Cortex of kidney (tissue), 1 donor: ENCODE data around the gene BRCA2.

ENCODE experiments used
- DNase-seq: peaks from one replicate; lab custom pipeline; 2025; lab: John Stamatoyannopoulos, UW

Gene BRCA2

DNA sequence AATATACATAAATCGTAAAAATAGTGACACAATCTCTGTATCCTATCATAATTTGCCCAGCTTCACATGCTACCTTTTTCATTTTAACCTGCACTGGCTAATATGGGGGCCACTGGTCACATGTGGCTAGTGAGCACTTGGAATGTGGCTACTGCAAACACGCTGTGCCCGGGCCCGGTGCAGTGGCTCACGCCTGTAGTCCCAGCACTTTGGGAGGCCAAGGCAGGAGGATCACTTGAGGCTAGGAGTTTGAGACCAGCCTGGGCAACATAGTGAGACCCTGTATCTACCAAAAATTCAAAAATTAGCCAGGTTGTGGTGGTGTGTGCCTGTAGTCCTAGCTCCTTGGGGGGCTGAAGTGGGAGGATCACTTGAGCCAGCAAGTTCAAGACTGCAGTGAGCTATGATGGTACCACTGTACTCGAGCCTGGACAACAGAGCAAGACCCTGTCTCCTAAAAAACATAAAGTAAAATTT is 114.2 kb downstream of the BRCA2 start:
- no peak for DNase-seq

DNA sequence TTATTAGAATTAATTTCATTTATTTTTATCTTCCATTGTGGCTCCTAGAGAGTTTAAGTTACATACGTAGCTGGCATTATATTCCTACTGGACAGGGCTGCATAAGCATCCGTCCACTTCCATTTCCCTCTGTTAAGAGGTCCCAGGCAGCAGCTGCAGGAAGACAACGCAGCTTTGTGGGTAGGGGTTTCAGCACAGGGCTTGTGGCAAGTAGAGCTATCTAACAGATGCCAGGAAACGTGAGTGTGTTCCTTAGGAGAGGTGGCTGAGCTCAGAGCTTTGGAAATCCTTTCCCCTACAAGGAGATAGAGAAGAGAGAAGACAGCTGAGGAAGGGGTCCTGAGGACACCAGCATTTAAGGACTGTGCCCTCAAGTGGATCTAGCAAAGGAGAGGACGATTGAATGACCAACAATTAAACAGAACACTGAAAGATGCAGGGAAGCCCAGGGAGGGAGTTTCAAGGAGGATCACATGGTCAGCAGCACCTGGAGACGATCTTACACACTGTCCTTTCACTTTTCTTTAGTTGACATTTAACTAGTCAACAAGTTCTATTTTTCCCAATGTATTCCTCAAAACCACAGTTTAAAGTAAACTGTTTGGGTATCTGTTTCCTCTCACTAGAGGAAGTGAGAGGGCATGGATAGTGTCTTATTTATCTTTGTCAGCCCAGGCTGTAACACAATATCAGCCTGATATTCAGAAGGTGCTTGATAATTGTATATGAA is 114.9 kb downstream of the BRCA2 start:
- DNase-seq, result no peak

DNA sequence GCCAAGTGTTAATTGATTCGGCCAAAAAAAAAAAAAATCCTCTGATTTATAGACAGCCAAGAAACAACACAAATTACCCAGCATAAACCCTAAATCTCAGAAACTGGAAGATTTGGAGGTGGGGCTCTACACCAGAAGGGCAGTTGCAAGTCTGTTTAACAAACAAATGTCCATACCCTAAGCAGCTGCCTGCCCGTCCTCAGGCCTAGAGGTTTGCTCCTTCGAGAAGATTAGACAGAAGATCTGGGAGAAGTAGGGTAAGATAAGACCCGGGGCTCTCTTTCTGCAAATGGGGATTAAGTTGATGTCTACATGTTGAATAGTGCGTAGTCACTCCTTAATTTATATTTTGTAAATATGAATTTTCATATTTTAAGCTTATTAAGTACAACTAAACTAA is 116.1 kb downstream of the BRCA2 start:
- no peak for DNase-seq

DNA sequence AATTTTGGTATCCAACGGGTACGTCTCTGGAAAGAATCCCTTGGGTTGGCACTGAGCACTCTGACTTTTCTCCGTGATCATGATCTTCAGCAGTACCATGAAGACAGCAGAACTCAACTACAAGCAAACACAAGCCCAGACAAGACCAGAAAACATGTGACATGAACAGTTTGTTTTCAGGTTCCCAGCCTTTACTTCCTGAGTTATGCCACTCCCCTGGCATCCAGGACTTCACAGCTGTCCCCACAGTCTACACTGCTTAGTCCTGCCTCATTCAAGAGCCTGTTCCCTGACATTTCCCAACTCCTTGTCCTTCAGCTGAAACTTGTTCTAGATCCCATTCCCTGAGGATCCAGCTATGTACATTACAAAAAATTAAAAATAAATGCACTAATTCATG is 117.5 kb downstream of the BRCA2 start:
- DNase-seq, result no peak

DNA sequence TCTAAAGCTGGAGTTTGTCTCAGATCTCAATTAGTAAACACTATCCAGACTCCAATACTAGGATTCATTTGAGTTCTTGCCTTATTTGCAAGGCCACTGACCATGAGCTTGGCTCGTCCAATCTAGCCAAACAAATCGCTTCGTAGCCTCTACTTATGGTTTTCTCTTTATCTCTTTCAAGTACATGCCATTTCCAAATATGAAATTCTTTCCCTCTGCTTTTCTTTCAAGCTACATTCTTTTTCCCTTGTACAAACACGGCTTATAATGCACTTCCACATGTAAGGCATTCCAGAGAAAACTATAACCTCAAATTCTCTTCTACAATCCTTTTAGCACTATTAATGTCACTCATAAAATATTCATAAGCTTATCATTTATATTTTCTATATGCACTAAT is 123.6 kb downstream of the BRCA2 start:
- DNase-seq, result no peak

DNA sequence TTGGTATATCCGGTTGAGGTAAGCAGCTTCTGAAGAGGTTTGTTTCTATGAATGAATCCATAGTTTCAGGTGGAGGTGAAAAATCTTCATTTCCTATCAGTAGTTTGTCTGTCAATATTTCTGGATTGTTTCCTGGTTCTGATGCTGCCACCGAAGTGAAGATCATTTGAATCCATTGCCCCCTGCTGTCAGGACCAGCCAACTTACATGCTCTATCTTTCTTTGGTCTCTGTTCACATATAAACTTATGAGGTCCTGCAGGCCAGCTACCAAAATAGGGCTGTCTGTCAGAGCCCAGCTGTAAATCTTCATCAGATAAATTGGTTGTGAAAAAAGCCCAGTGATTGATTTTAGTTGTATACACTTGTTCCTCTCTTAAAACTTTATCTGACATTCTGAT is 127.8 kb downstream of the BRCA2 start:
- DNase-seq, result no peak

DNA sequence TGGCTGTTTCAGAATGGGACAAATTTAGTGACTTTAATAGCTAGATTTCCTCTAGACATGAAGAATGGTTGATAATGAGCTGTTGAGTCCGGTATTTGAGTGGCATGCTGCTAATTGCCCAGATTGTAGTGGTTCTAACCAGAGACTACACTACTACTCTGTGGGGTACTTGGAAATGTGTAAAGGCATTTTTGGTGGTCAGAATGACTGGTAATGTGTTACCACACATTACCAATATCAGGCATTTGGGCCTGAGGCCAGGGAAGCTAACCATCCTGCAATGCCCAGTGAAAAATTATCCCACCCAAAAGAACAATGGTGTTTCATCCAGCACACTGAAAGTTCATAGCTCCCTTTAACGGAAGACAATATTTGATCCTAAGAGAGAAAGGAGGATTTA is 130.2 kb downstream of the BRCA2 start:
- no peak for DNase-seq

DNA sequence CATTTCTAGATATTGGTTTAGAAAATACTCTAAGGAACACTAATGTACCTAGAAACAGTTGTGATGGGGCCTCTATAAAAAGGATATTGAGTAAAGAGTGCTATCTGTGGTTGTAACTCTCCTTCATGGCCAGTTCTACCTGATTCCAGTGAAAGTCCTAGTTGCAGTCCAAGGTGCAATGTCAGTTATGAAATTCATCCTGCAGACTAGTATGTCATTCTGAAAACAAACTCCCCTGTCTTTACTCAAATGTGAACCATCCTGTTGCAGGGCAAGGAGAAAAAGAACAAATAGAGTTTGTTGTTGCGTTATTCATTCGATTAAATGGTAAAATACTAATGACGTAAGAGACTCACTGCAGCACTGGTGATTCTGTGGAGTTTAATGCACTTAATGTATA is 130.9 kb downstream of the BRCA2 start:
- no peak for DNase-seq

DNA sequence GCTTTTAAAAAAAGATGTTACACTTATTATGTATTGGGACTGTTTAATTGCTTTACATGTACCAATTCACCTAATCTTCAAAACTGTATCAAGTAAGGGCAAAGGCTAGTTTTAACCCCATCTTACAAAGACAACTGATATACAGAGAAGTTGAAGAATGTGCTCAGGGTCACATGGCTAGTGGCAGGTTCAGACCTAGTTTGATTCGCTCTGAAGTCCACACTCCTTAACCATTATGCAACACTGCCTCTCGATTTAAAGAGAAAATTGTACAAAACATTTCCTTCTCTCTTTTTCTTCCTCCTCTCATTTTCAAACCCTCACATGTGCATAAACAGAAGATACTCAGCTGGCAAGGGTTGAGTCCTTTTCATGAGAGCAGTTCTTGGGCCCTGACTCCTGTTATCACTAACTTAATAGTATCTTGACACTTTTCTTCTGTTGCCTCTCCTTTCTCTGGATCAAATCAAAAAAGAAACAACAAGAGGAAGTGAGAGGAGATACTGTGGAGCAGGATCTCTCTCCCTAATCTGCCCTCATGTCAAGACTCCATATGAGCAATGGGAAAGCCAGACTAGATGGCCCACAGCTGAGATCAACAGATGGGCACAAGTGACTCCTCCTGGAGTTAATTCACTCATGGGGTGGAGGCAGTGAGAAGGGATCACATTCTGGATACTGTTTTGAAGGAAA is 131.6 kb downstream of the BRCA2 start:
- no peak for DNase-seq

DNA sequence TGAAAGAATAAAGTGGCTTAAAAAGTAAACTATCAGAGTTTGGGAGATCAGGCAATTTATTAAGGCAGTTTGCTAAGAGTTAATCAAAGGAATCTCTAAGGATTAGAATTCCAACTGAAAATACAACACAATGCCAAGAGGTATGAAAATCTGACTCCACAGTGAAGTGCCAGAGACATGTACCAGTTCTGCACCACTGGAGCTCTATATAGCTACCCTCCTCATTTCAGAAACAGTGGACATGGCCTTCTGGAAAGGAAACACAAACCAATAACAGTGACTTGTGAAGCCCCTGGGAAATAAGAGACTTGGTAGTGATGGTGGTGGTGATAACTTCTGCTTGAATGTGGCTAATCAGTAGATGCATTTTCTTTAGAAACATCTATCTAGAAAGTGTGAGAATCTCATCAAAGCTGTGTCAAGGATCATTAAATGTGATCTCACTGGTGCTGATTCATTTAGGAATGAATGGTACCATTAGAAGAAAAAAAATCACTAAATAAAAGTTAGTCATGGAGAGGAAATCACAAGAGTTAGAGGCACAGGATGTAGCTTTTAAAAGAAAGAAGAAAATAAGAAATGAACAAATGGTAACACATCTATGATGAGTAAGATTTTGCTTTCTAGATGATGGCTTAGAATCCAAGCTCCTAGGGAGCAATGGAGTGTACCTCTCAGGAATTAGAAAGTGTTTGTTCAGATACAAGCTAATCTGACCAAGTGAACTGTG is 132.8 kb downstream of the BRCA2 start:
- no peak for DNase-seq

DNA sequence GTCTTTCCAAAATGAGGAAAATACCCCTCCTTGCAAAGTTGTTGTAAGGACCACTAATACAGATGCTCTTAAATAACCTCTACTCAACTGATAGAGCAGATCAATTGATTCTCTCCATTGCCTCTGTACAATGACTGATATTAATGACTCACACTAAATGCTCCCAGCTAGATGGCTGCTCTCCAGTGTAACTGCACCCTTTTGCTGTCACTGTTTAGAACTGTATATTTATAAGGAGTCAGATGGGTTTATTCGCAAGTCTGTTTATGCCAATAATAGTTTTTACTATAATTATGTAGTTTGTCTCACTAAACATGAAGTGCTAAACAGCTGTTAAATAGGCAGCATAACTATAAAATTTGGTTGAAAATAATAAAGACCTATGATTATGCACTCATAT is 133.7 kb downstream of the BRCA2 start:
- no peak for DNase-seq
